GM23338 (cell line): ENCODE measurements around the gene KRT31.

Experiments used
- CREB1 ChIP-seq: fragments of 250-450 bp; sonication (Bioruptor Pico); IDR thresholded peaks from 2 replicates; pipeline ENCODE4 v1.5.0; 2020; ENCODE audit warnings: low read depth, mild to moderate bottlenecking, moderate library complexity
- CTCF ChIP-seq, 2 experiments: fragments of 200-600 bp in 1 of 2; sonication (generic) in 1 of 2; conservative IDR thresholded peaks; 2 replicates each; pipeline versions ENCODE4 v1.5.1 to v1.6.1; 2016 to 2017; ENCODE audit warnings: antibody characterized with exemption in 2 of 2, low read depth in 2 of 2, mild to moderate bottlenecking in 2 of 2, moderate library complexity in 1 of 2
- ETS1 ChIP-seq: IDR thresholded peaks from 2 replicates; pipeline ENCODE4 v1.6.1; 2016; ENCODE audit warnings: antibody characterized with exemption
- EZH2 ChIP-seq: fragments of 200-600 bp; sonication (generic); IDR thresholded peaks from one replicate; pipeline ENCODE4 v1.8.0; 2017; ENCODE audit warnings: antibody characterized with exemption, mild to moderate bottlenecking, low read depth; ENCODE audit not compliant: unreplicated experiment
- EZH2phosphoT487 ChIP-seq: fragments of 200-600 bp; sonication (generic); IDR thresholded peaks from one replicate; pipeline ENCODE4 v1.8.1; 2018; ENCODE audit warnings: antibody characterized with exemption; ENCODE audit not compliant: unreplicated experiment
- JUNB ChIP-seq: IDR thresholded peaks from one replicate; pipeline ENCODE4 v1.6.1; 2016; ENCODE audit warnings: antibody characterized with exemption; ENCODE audit not compliant: unreplicated experiment
- NANOG ChIP-seq: IDR thresholded peaks from 2 replicates; pipeline ENCODE4 v1.6.1; 2016; ENCODE audit warnings: antibody characterized with exemption, borderline replicate concordance
- POLR2AphosphoS5 ChIP-seq: IDR thresholded peaks from 2 replicates; pipeline ENCODE4 v1.6.1; 2016; ENCODE audit warnings: antibody characterized with exemption, low read depth
- REST ChIP-seq: IDR thresholded peaks from one replicate; pipeline ENCODE4 v1.6.1; 2018; ENCODE audit warnings: antibody characterized with exemption; ENCODE audit not compliant: unreplicated experiment
- STAT1 ChIP-seq: IDR thresholded peaks from one replicate; pipeline ENCODE4 v1.6.1; 2016; ENCODE audit warnings: antibody characterized with exemption; ENCODE audit not compliant: unreplicated experiment
- ZNF114 ChIP-seq: fragments of 250-450 bp; sonication (Bioruptor Pico); IDR thresholded peaks from 2 replicates; pipeline ENCODE4 v1.5.0; 2020; ENCODE audit warnings: mild to moderate bottlenecking, moderate library complexity
- ZNF331 ChIP-seq: fragments of 250-450 bp; sonication (Bioruptor Pico); IDR thresholded peaks from 2 replicates; pipeline ENCODE4 v1.5.0; 2020; ENCODE audit warnings: low read depth, mild to moderate bottlenecking, moderate library complexity
- ZNF462 ChIP-seq: fragments of 250-450 bp; sonication (Bioruptor Pico); IDR thresholded peaks from 2 replicates; pipeline ENCODE4 v1.5.0; 2020; ENCODE audit warnings: mild to moderate bottlenecking, moderate library complexity

- TF ChIP-seq CTCF (conservative IDR thresholded peaks at IDR 0.05; ENCODE audit: low read depth in 2 of 2) (no peak), ZNF114 (CRISPR knock-in tag) (no peak), REST (no peak), EZH2phosphoT487 (no peak), CREB1 (no peak), JUNB (no peak), EZH2 (no peak), ZNF462 (CRISPR knock-in tag) (no peak), POLR2AphosphoS5 (no peak), ETS1 (no peak), NANOG (no peak), ZNF331 (CRISPR knock-in tag) (no peak), STAT1 (no peak)
Measured at GRCh38 chr17:41392278-41392677, 5.1 kb downstream of the KRT31 start.
